Activated CD4-positive, alpha-beta T cell treated with anti-CD3 and anti-CD28 coated beads, Interleukin-2, Interleukin-4, amounts not matched to agents 100 ng/mL and 50 ng/mL, durations not matched to agents 16 hours and 8 hours (primary cell): ENCODE measurements around the gene PID1.
A peak's percentile ranks its signal among the peaks of the same experiment; 100 is the strongest.

Experiments used
- DNase-seq: peaks from one replicate; pipeline ENCODE4 v3.0.0-alpha.2; 2020; ENCODE audit warnings: low spot score

PID1 gene

GRCh38 chr2:229270551-229271410 lies at the start of gene PID1:
PID1 (minus strand) TSS chr2:229271287; CDS start chr2:229271043, 244 bp downstream.
- DNase-seq, result no peak

GRCh38 chr2:229319558-229319957 lies 48.5 kb upstream of the PID1 start:
- no peak for DNase-seq

DNA sequence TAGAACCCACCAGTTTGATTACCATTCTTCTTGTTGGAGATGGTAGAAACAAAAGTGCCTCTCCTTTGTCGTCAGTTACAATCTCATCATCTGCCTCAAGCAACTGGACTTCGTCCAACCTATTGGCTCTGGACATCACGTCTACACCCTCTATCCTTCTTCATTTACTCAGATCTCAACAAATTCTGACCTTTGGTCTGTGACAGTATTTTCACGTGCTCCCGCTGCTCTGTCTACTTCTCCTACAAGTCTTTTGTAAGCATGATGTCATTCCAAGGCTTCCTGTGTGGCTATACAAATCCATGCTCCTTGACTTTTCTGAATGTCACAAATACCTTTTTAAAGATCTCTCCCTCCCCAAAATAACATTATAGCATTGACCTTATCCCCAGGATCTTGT lies 43.0 kb upstream of the PID1 start:
- no peak for DNase-seq

GRCh38 chr2:229313591-229313990 lies 42.5 kb upstream of the PID1 start:
- DNase-seq, result no peak

- no peak for DNase-seq
Measured at GRCh38 chr2:229301237-229301636, 30.1 kb upstream of the PID1 start.

GRCh38 chr2:229300790-229301189 lies 29.7 kb upstream of the PID1 start:
- no peak for DNase-seq

- no peak for DNase-seq
Measured at GRCh38 chr2:229300371-229300770, 29.3 kb upstream of the PID1 start.

DNA sequence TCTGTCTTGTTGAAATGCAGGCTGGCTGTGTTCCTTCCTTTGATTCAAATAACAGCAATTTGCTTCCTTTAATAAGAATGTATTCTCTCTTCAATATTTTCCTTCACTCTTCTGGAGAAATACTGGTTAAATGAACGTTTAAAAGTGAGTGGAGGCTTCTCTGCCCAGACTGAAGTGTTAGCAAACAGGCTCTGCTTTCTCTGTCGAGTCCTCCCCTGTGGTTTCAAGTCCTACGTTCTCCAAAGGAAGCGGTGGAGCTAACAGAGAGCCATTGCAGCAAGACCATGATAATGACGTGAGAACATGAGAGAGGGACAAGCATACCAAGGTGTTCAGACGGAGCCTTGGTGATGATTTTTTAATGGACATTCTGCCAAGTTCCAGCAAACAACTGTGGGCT lies 26.2 kb upstream of the PID1 start:
- no peak for DNase-seq

DNA sequence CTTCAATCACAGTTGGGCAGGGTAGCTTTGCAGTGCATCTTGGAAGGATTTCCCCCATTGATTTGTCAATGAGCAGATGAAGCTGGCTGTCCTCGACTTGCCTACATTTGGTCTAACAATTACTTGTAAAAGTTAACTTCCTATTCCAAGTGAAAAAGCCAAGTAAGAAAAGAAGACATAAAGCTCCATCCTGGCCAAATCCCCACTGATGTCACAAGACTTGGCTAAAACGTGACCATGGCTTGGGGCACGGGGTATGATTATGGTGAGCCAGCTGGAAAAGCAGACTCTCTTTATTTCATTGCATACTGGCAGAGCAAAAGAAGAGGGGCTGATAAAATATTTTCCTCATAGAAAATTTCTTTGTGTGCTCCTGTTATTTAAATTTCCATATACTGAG lies 25.4 kb upstream of the PID1 start:
- no peak for DNase-seq

DNA sequence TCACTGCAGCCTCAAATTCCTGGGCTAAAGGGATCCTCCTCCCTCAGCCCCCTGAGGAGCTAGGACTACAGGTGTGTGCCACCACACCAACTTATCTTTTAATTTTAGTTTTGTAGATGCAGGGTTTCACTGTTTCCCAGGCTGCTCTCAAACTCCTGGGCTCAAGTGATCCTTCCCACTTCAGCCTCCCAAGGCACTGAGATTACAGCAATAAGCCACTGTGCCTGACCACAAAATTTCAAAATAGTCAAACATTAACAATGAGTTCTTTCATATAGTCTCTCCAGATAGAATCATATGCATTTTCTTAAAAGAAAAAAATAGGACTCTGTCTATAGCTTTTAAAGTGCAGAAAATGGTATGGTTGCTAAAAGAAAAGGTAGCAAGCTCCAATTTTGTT lies 24.9 kb upstream of the PID1 start:
- DNase-seq, result no peak

- no peak for DNase-seq
Measured at GRCh38 chr2:229287823-229288222, 16.7 kb upstream of the PID1 start.

DNA sequence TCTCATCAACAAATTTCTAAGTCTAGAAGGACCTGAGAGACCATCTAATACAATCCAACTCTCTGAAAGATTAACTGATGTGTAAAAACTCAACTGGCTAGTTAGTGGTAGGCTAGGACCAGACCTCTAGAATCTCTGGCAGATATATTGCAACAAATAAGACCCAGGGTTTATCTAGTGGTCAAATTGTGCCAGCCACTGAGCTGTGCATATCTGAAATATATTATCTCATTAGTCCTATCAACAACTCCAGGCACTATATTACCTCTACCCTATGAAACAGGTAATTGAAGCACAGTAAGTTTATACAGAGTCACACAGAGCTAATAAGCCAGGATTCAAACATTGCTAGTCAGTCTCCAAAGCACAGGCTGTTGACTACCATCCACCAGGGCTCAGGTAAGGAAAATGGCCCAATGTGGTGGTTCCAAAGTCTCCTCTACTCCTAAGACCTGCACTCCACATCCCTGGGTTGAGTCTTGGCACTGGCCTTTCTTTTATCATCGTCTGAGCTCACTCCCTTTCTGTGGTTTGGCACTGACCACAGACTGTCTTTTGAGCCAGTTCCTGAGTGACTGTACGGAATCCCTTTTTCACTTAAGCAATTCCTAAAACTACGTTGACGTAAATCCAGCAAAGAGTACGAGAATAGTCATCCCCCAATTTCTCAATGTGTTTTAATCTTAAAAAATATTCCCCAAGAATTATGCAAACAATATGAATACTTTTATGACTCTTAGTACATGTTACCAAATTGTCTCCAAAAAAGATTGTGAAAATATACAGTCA lies 11.9 kb upstream of the PID1 start:
- no peak for DNase-seq

GRCh38 chr2:229279516-229279915 lies 8.4 kb upstream of the PID1 start:
- DNase-seq, result no peak

DNA sequence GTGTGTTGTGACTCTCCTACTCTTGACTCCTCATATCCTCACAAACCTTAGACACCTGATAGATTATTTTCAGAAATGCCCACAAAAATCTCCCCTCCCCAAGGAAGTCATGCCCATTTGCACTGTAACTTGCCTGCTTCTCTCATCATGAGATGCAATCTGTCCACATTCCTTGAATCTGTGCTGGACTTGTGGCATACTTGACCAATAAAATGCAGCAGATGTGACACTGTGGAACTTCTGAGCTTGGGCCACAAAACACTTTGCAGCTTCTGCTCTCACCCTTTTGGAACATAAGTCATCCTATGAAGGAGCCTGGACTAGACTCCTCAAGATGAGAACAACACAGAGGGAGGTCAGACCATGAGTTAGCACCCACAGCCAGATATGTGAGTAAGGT lies 4.4 kb upstream of the PID1 start:
- no peak for DNase-seq

- DNase-seq, result peak; percentile 19
Measured at GRCh38 chr2:229273723-229274338, 2.7 kb upstream of the PID1 start.

DNA sequence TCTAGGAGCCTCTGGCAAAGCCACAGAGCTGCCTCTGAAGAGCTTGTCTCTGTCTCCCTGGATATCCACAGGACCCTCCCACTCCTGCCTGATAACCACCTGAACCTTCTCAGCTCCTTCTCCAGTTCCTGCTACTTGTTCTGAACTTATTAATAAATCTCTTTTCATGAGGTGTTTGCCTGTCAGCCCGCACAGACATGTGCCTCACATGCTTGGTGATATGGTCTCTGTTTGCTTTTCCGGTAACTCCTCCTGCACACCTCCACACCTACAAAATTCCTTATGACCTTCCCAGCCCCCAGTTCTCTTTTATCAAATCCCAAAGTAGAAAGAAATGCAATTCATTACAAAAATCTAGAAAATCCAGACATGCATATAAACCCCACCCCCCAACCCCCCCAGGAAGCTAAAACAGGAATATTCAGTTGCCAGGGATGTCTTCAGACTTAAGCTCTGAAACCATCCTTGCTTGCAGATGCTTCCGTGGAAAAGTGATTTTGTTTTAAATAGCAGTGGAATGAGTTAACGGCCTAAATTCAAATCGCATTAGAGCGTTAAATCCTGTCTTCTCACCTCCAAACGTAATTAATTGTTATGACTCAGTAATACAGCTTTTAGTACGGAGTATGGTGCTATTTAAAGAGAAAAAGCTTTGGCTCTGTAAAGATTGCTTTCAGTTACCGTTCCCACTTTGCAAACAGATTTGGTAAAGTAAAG lies 2.1 kb upstream of the PID1 start:
- no peak for DNase-seq

DNA sequence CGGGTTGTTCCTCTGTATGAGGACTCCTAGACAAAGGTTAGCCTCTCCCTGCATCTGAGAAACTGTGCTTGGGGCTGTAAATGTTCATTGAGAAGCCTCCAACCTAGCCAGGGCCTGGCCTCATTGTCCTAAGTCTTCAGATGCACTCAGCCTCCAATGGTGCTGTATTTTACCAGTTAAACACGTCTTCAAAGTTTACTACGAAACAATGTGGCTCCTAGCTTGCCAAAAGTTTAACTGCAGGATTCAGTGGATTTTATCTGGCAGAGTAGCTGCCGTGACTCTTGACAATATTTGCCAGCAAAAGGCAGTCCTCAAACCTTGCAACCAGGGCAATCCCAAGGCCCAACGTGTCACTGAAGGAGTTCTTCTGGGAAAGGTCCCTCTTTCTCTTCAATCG lies 1.1 kb downstream of the PID1 start:
- no peak for DNase-seq

- DNase-seq, result no peak
Measured at GRCh38 chr2:229269146-229269545, 1.9 kb downstream of the PID1 start.

DNA sequence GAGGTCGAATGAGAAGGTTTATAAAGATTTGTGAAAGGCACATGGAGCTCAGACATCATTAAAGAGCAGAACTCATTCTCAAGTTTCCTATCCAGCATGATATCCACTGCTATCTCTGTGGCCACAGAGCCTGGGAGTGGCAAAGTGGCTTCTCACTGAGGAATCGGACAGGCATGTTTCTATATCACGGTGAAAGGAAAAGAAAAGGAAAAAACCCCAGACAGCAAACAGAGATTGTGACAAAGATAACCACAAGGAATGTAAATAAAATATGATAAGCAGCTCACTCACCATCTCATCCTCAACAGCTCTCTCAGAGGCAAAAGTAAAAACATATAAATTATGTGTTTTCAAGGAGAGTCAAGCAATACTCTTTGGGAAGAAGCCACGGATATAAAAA lies 2.5 kb downstream of the PID1 start:
- DNase-seq, result no peak

- no peak for DNase-seq
Measured at GRCh38 chr2:229267080-229267479, 4.0 kb downstream of the PID1 start.

- no peak for DNase-seq
Measured at GRCh38 chr2:229265727-229266126, 5.4 kb downstream of the PID1 start.

- DNase-seq, result no peak
Measured at GRCh38 chr2:229261599-229261998, 9.5 kb downstream of the PID1 start.
